ENCODE results near the gene NEB. TPM values are rescaled to one million over a fixed set of nuclear protein-coding genes. Genes with fewer than 3 reads are reported as not detected.

The NEB gene
- total and polyA plus RNA-seq, 2 of the 4 experiments (the other 2 are of a cell fraction), result under 0.01 TPM; not detected in 1

GRCh38 chr2:151562398-151562797, 171.9 kb downstream of the NEB start:
- Histone ChIP-seq H3K4me3 (ENCODE audit: insufficient read depth, low read depth, low read length) (no peak overlapping the region), H3K27ac (ENCODE audit: insufficient read depth, low read length) (no peak overlapping the region), H2BK15ac (ENCODE audit: low read depth, low read length) (no peak overlapping the region), H4K91ac (ENCODE audit: insufficient read depth, low read depth, low read length) (no peak overlapping the region), H3K27me3 (ENCODE audit: control insufficient read depth, insufficient read depth, low read length) (no peaks in the 10 kb centered on the region), H2BK120ac (ENCODE audit: low read depth, low read length) (no peak overlapping the region), H2BK20ac (ENCODE audit: low read depth, low read length) (no peak overlapping the region), H3K4me2 (ENCODE audit: low read depth, low read length) (no peak overlapping the region), H2AK9ac (replicated peaks; ENCODE audit: low read depth, low read length, poor library complexity) (no peak overlapping the region), H3K36me3 (ENCODE audit: control insufficient read depth, insufficient read depth, low read length) (no peaks in the 10 kb centered on the region), H3K18ac (ENCODE audit: low read depth, low read length) (no peak overlapping the region), H3K9me1 (ENCODE audit: insufficient read depth, low read length) (no peaks in the 10 kb centered on the region), H3K9ac (ENCODE audit: low read depth, low read length) (no peak overlapping the region), H4K8ac (ENCODE audit: low read depth in 2 of 2, low read length in 2 of 2) (no peak overlapping the region), H2AK5ac (ENCODE audit: low read depth, low read length) (no peak overlapping the region), H3K79me1 (ENCODE audit: low read depth in 1 of 2, low read length in 2 of 2) (no peaks in the 10 kb centered on the region), H2AFZ (replicated peaks; ENCODE audit: low read length, poor library complexity) (no peak overlapping the region), H3K23ac (ENCODE audit: low read depth, low read length) (no peak overlapping the region), H3K14ac (replicated peaks; ENCODE audit: low read depth, low read length) (no peak overlapping the region), H3K4me1 (ENCODE audit: control insufficient read depth, insufficient read depth, low read length) (no peaks in the 10 kb centered on the region), H3K9me3 (ENCODE audit: control insufficient read depth, insufficient read depth, low read length) (no peaks in the 10 kb centered on the region), H4K5ac (ENCODE audit: low read depth, low read length) (no peak overlapping the region), H4K20me1 (ENCODE audit: insufficient read depth, low read length) (no peaks in the 10 kb centered on the region), H2BK5ac (ENCODE audit: low read depth, low read length, poor library complexity, severe bottlenecking) (no peak overlapping the region), H3K4ac (ENCODE audit: low read depth, low read length) (no peak overlapping the region), H3K56ac (ENCODE audit: extremely low read depth, insufficient read depth, low read length) (no peak overlapping the region)
- TF ChIP-seq MAFK (IDR thresholded peaks at IDR 0.05; ENCODE audit: low read depth, low read length), result no peak
- TF ChIP-seq RCOR1 (IDR thresholded peaks at IDR 0.05; ENCODE audit: insufficient replicate concordance, low read length), result no peak
- no peak for TF ChIP-seq FOS (IDR thresholded peaks at IDR 0.05; ENCODE audit: low read depth, low read length)
- TF ChIP-seq CHD1 (IDR thresholded peaks at IDR 0.05; ENCODE audit: low read depth, low read length), result no peak
- TF ChIP-seq MAZ (IDR thresholded peaks at IDR 0.05; ENCODE audit: borderline replicate concordance, low read depth, low read length), result no peak
- POLR2A ChIA-PET (ENCODE audit: unreplicated experiment), result no interaction called here
- intact Hi-C loops (cut with micrococcal nuclease) (no loop called here), in situ Hi-C loops (cut with MboI; ENCODE audit: low sequenced_read_pairs) (no loop called here), dilution Hi-C loops (cut with HindIII; ENCODE audit: low sequenced_read_pairs, unreplicated experiment) (no loop called here)
- ATAC-seq (ENCODE audit: low read depth) (no peak), DNase-seq (no peak)
- 0% methylated on average over 1 of the region's 8 CpGs; no CpG with 5 or more reads in 1 of the 2 experiments for WGBS, 2 experiments (ENCODE audit: extremely low coverage in 2 of 2, insufficient read length in 1 of 2)
- CTCF ChIA-PET, result no interaction called here
- no TSS peak for BruUV-seq (replicated peaks)

All from IMR-90 (cell line).